Measurements from ENCODE around the gene RAI1. TPM values are rescaled to one million over a fixed set of nuclear protein-coding genes. Genes with fewer than 3 reads are reported as not detected.

The RAI1 gene
- total RNA-seq, 8 experiments from 2014 or later, result 5.4 to 32.0 (median 20.4) TPM

DNA sequence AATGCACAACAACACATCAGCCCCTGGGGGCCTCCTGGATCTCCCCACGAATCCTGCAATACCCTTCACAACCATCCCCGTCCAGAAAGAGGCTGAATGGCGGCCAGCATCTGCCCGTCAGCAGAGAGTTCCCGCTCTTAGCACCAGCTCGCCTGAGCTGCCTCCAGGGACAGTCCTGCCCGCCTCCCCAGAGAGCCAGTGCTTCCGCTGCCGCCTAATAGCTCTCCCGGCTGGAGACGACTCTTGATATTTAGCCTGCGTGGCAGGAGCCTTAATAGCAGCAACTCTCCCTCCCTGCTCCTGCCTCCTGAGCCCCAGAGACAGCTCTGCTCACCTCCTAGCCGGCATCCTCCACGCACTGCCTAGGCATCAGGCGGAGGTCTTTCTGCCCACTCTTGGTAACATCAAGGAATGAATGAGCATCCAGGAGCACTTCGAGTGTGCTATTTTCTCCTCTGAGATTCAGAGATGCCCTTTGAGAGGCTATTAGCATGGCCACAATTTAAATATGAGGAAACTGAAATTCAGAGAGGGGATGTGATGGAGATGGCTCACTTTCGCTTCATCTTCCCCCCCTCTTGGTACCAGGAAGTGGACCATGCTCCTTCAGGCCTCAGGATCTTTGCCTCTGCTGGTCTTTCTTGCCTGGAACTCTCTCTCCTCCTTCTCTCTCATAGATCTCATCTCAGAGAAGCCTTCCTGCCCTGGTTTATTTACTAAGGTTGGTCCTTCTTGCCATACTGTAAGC, 67.9 kb downstream of the RAI1 start:
- WGBS, 10 experiments, result 15 to 87% (median 63%) methylated on average over 1 to 7 of the region's 17 CpGs; no CpG with 5 or more reads in 3 of the 10 experiments
- in situ Hi-C loops (cut with MboI; ENCODE audit: low pct_unique_long_range_greater_than_20kb in 2 of 9, low sequenced_read_pairs in 9 of 9, unreplicated experiment in 9 of 9), result no loop called here
- H3K27ac ChIP-seq, result peak overlapping the region; percentile 69 to 72
- H3K4me3 ChIP-seq, result no peak overlapping the region
- ATAC-seq (replicated peaks in 6 of 8), result peak in 5 of 8 experiments; percentile 9 to 52 (median 43)
- H3K4me1 ChIP-seq (replicated peaks in 1 of 2), result peaks cover 64 to 77% of the 10 kb centered on the region in 2 donors

DNA sequence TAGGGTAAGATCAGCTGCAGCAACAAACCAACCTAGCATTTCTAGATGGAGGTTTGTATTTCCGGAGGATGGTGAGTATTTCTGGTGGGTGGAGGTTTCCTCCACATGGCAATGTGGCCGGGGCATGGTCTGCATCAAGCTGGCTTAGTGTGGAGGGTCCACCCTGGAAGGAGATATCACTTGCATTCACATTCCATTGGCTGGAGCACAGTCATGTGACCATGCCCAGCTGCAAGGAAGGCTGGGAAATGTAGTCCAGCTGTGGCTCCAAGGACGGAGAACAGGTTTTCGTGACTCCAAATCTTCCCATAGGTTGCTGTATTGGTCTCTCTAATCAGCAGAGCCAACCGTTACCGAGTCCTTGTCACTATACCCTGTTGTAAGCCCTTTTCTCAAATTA, 68.7 kb downstream of the RAI1 start:
- in situ Hi-C loops (cut with MboI; ENCODE audit: low pct_unique_long_range_greater_than_20kb in 2 of 9, low sequenced_read_pairs in 9 of 9, unreplicated experiment in 9 of 9), result no loop called here
- WGBS, 10 experiments, result 8 to 48% (median 20%) methylated on average over 1 to 6 of the region's 6 CpGs; no CpG with 5 or more reads in 4 of the 10 experiments
- peak in 7 of 8 experiments; percentile 11 to 56 (median 39) for ATAC-seq (replicated peaks in 6 of 8)
- Histone ChIP-seq H3K27ac (peak overlapping the region; percentile 69 to 72), H3K4me1 (replicated peaks in 1 of 2) (peaks cover 64 to 74% of the 10 kb centered on the region in 2 donors), H3K4me3 (no peak overlapping the region)

DNA sequence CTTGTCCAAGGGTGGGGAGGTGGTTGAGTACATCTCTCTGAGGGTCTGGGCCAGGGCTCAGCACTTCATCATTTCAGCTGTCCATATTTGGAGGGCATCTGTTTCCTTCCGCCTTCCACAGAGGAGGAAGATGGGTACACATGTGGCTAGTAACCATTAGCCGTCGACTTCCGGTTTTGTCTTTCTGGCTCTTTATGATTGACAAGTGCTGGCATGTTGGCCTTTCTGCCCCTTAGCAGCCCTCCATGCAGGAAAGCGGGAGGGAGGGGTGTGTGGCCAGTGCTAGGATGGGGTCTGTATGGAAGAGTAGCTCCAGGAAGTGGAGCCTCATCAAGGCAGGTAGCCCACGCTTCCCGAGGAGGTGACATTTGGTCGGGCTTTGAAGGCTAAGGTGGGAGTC, 69.6 kb downstream of the RAI1 start:
- Histone ChIP-seq H3K27ac (peak overlapping the region; percentile 57 to 69), H3K4me3 (no peak overlapping the region), H3K4me1 (replicated peaks in 1 of 2) (peaks cover 64 to 67% of the 10 kb centered on the region in 2 donors)
- in situ Hi-C loops (cut with MboI; ENCODE audit: low pct_unique_long_range_greater_than_20kb in 2 of 9, low sequenced_read_pairs in 9 of 9, unreplicated experiment in 9 of 9), result no loop called here
- ATAC-seq (replicated peaks in 6 of 8), result no peak
- WGBS, 10 experiments, result 17 to 81% (median 55%) methylated on average over 1 to 4 of the region's 8 CpGs; no CpG with 5 or more reads in 6 of the 10 experiments

DNA sequence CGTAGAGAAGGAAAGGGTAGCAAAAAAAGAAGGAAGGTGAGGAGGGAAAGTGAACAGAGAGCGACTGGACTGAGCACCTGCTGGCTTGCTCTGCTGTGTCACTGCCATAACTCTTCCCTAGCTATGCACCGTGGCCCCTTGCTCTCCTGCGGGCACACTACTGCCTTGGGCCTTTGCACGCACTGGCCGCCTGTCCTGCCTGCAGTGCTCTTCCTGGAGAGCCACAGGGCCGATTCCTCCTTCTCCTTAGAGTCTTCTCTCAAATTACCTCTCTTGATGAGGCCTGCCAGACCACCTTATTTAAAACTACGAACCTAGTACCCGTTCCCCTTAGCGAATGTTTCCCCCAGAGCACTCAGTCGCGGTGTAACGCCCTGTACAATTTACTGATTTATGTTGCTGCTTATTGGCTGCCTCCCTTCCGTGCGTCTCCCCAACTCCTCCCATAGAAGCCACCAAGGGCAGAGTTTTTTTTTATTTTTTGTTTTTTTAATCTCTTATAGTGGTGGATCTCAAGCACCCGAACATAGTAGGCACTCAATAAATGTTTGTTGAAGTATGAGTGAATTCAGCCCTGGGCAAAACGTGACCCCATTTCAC, 70.3 kb downstream of the RAI1 start:
- Histone ChIP-seq H3K4me3 (no peak overlapping the region), H3K4me1 (replicated peaks in 1 of 2) (peaks cover 61% of the 10 kb centered on the region in 2 donors), H3K27ac (peak overlapping the region; percentile 57 to 69)
- in situ Hi-C loops (cut with MboI; ENCODE audit: low pct_unique_long_range_greater_than_20kb in 2 of 9, low sequenced_read_pairs in 9 of 9, unreplicated experiment in 9 of 9), result no loop called here
- ATAC-seq (replicated peaks in 6 of 8), result peak in 2 of 8 experiments; percentile 5 to 7
- 28 to 100% (median 76%) methylated on average over 1 to 16 of the region's 17 CpGs; no CpG with 5 or more reads in 1 of the 10 experiments for WGBS, 10 experiments

DNA sequence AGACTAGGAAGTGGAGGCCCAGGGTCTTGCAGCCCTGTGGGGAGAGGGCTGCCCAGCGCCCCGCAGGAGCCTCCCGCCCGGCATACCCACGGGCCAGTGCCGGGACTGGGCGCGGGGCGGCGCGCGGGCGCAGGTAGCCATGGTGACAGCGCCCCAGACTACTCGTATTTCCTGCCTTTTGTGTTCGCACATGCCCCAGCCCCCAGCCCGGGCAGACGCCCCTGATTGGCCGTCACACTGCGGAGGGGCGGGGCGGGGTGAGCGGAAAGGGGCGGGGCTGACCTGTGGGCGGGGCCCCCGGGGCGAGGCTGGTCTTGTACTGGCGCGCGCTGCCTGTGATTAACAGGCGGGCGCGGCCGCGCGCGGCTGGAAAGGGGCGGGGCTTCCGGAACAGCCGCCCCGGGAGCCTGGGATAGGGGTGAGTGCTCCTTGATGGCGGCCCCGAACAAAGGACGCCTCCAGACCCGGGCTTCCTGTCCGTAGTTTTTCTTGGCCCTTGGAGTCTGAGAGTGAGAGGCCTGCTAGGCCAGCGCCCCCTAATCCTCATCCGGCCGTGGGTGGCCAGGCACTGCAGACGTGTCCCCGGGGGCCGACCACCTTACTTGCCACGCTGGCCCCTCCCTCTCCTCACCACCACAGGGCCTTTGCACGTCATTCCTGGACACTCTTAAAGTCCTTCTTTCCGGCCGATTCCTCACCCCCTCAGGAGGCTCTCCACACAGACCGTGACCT, 71.0 kb downstream of the RAI1 start:
- Histone ChIP-seq H3K4me1 (replicated peaks in 1 of 2) (peaks cover 55 to 60% of the 10 kb centered on the region in 2 donors), H3K4me3 (peak overlapping the region in 3 of 5 donors; percentile 14 to 28 (median 15)), H3K27ac (peak overlapping the region; percentile 55 to 80)
- in situ Hi-C loops (cut with MboI; ENCODE audit: low pct_unique_long_range_greater_than_20kb in 2 of 9, low sequenced_read_pairs in 9 of 9, unreplicated experiment in 9 of 9), result no loop called here
- 0 to 80% (median 54%) methylated on average over 1 to 5 of the region's 57 CpGs; no CpG with 5 or more reads in 6 of the 10 experiments for WGBS, 10 experiments
- peak; percentile 85 to 95 (median 88) for ATAC-seq (replicated peaks in 6 of 8)

DNA sequence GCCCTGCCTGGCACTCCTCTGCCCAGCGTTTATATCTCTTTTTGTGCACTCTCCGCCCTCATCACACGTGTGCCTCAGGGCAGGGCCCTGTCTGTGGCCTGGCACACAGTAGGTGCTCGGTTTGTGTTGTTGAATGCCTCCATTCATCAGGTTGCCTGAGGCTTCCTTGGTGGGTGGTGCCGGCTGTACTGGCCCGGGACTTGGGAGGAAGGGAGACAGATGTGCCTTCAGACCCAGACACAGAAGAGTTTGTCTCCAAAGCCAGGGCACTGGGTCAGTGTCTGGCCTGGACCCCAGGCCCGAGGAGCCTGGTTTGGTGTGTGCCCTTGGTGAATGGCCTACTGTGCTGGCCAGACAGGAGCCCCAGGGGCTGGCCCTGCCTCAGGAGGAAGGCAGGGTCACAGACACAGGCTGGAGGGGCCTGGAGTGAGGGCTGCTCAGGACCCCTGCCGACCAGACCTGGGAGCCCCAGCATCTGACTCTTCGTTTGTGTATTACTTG, 71.6 kb downstream of the RAI1 start:
- WGBS, 10 experiments, result 40 to 82% (median 54%) methylated on average over 2 to 5 of the region's 9 CpGs; no CpG with 5 or more reads in 5 of the 10 experiments
- ATAC-seq (replicated peaks in 6 of 8), result peak in 3 of 8 experiments; percentile 1 to 13 (median 10)
- Histone ChIP-seq H3K4me3 (peak overlapping the region in 2 of 5 donors; percentile 14 to 28), H3K27ac (peak overlapping the region; percentile 55 to 80), H3K4me1 (replicated peaks in 1 of 2) (peaks cover 56 to 63% of the 10 kb centered on the region in 2 donors)
- in situ Hi-C loops (cut with MboI; ENCODE audit: low pct_unique_long_range_greater_than_20kb in 2 of 9, low sequenced_read_pairs in 9 of 9, unreplicated experiment in 9 of 9), result no loop called here

DNA sequence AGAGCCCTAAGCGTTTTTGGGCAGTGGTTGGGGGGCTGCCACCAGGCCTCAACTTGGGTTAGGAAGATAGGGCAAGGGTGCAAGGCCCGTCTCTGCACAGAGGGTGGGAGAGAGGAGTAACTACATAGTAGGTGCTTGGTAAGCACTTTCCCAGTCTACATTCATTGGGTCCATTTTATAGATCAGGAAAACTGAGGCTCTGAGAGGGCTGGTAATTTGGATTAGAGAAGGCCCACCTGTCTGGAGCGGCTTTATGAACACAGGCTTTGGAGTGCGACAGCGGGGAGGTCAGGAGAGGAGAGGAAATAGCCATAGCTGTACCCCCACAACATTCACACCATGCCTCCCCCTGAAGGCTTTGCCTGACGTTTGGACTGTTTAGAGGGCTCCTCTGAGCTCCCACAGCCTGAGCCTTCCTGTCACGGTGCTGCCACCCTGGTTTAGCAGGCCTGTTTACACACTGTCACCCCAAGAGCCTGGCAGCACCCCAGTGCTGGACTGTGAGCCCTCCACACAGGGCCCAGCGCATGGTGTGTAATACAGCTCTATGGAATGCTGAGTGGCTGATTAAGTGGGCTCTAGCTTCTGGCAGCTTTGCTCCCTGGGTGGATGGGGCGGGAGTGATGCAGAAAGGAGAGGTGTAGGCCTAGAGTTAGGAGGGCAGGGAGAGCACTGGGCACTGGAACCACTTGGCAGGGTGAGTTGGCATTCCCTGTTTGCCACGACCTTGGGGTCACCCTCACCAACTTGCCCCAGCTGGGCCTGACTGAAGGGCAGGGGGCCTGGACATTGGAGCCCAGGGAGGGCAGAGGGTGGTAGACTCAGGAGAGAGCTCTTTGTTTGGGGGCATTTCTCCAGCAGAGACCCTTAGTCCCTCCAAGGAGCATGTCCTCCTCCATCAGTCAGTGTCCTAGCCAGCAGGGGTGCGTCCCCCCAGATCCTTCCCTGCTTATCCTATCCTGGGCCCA, 73.7 kb downstream of the RAI1 start:
- peaks cover 44 to 49% of the 10 kb centered on the region in 2 donors for H3K4me1 ChIP-seq (replicated peaks in 1 of 2)
- in situ Hi-C loops (cut with MboI; ENCODE audit: low pct_unique_long_range_greater_than_20kb in 2 of 9, low sequenced_read_pairs in 9 of 9, unreplicated experiment in 9 of 9), result no loop called here
- H3K4me3 ChIP-seq, result no peak overlapping the region
- WGBS, 10 experiments, result 60 to 100% (median 83%) methylated on average over 1 to 7 of the region's 11 CpGs; no CpG with 5 or more reads in 3 of the 10 experiments
- no peak overlapping the region for H3K27ac ChIP-seq
- no peak for ATAC-seq (replicated peaks in 6 of 8)

DNA sequence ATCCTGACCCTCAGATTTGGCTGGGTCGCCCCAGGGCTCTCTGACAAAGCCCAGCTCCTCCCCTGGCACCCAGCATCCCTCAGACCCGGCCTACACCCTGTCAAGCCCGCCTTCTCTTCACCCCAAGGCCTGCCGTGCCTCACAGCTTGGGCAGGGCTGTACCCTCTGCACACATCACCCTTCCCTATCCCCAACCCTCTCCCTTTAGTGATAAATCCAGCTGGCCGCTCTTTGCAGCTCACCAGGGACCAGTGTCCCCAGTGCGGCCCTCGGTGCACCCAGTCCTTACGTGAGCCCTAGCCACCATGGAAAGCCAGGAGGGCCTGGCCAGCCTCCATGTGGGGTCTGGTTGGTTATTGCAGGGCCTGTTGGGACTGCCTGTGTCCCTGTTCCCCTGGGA, 74.5 kb downstream of the RAI1 start:
- in situ Hi-C loops (cut with MboI; ENCODE audit: low pct_unique_long_range_greater_than_20kb in 2 of 9, low sequenced_read_pairs in 9 of 9, unreplicated experiment in 9 of 9), result no loop called here
- ATAC-seq (replicated peaks in 6 of 8), result no peak
- Histone ChIP-seq H3K4me3 (no peak overlapping the region), H3K27ac (no peak overlapping the region), H3K4me1 (replicated peaks in 1 of 2) (peaks cover 37 to 42% of the 10 kb centered on the region in 2 donors)
- WGBS, 10 experiments, result 60% methylated on average over 1 to 2 of the region's 8 CpGs; no CpG with 5 or more reads in 8 of the 10 experiments

DNA sequence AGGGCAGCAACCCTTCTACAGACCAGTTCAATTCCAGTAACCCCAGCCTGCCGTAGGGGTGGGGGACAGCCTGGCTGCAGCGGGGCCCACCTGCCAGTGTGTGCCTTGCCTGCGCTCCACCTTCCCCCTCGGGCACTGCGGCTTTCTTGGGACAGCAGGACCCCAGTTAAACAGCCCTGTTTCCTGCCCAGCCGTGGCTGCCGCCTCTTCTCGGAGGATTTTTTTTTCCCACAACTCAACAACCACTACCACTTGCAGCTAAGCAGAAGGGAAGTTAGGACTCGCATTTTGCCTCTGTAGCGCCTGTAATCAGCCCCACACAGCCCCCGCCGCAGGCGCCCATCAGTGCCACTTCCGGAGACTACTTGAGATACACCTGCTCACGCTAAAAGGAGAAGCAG, 76.1 kb downstream of the RAI1 start:
- WGBS, 10 experiments, result 79 to 93% (median 83%) methylated on average over 1 to 7 of the region's 15 CpGs; no CpG with 5 or more reads in 5 of the 10 experiments
- peak in 3 of 8 experiments; percentile 3 to 8 (median 5) for ATAC-seq (replicated peaks in 6 of 8)
- in situ Hi-C loops (cut with MboI; ENCODE audit: low pct_unique_long_range_greater_than_20kb in 2 of 9, low sequenced_read_pairs in 9 of 9, unreplicated experiment in 9 of 9), result no loop called here
- Histone ChIP-seq H3K4me1 (replicated peaks in 1 of 2) (peaks cover 27 to 35% of the 10 kb centered on the region in 2 donors), H3K4me3 (no peak overlapping the region), H3K27ac (peak overlapping the region in 1 of 2 donors; percentile 35)

DNA sequence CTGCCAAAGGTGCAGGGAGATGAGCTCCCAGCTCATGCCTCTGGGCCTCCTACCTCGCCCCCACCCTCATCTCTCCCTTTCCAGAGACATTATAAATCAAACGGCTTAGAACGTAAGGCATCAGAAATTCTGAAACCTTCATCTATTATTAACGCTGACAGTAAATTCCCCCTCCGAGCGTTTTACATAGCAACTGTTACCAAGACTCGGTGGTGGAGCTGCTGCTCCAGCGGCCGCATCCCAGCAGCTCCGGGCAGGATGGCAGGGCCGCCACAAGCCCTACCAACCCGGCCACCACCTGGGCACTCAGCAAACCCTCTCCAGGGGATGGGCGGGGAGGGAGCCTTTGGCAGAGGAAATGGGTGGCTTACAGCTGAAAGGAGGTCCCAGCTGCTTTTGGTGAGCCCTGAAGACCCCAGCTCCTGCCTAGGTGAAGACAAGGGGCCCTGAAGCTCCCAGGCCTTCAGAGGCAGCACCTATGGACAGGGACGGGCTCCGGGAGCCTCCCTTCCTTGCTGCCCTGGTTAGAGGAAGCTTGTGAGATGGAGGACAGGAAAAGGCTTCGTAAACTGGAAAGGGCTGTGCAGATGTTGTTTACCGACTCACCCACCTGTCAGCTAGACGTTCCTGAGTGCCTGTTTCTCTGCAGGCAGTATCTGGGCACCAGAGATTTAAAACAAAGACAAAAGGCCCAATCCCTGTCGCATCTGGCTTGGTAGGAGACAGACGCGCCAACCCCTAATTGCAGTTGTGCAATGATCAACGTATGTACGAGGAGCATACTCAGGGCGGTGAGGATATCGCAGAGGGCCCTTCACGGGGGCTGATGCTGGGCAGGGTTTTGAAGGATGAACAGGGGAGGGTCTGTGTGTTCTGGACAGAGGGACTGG, 76.9 kb downstream of the RAI1 start:
- Histone ChIP-seq H3K4me3 (no peak overlapping the region), H3K27ac (peak overlapping the region; percentile 2 to 24), H3K4me1 (replicated peaks in 1 of 2) (peaks cover 24 to 35% of the 10 kb centered on the region in 2 donors)
- ATAC-seq (replicated peaks in 6 of 8), result peak in 5 of 8 experiments; percentile 60 to 80 (median 65)
- WGBS, 10 experiments, result 47 to 100% (median 69%) methylated on average over 1 to 7 of the region's 26 CpGs
- in situ Hi-C loops (cut with MboI; ENCODE audit: low pct_unique_long_range_greater_than_20kb in 2 of 9, low sequenced_read_pairs in 9 of 9, unreplicated experiment in 9 of 9), result no loop called here

DNA sequence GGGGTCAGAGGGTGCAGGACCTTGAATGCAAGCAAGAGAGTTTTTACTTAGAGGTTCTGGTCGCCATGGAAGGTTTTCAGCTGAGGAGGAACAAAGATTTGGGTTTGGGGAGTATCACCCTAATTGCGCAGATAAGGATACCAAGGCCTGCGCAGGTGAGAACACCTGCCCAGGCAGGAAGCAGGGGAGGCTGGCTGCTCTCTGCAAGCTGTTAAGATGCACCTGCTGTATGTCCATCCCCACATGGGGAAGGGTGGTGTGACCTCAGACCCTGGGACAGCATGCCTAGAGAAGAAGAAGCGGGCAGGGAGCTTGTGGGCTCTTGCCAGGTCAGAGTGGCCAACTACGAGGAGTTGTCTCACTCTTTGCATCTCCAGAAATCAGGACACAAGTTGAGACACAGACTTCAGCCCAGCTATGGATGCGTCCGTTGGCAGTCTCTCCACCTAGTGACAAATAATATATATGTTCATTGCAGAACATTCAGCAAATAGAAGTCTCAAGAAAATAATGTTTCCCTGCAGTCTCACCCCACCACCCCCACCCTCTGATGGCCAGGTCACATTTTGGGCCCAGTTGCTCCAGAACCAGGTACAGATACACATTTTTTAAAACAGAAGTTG, 77.8 kb downstream of the RAI1 start:
- in situ Hi-C loops (cut with MboI; ENCODE audit: low pct_unique_long_range_greater_than_20kb in 2 of 9, low sequenced_read_pairs in 9 of 9, unreplicated experiment in 9 of 9), result no loop called here
- H3K27ac ChIP-seq, result no peak overlapping the region
- H3K4me3 ChIP-seq, result no peak overlapping the region
- no peak for ATAC-seq (replicated peaks in 6 of 8)
- H3K4me1 ChIP-seq (replicated peaks in 1 of 2), result peaks cover 23 to 33% of the 10 kb centered on the region in 2 donors
- WGBS, 10 experiments, result 40 to 100% (median 100%) methylated on average over 1 to 6 of the region's 7 CpGs; no CpG with 5 or more reads in 2 of the 10 experiments

Data from motor neuron (in vitro differentiated cells).